HG03175 (cell line): Measurements from ENCODE around the gene GARNL3.

Source experiments
- ATAC-seq: cut with Tn5 transposase; IDR thresholded peaks from one replicate; pipeline ENCODE4 v1.9.1; 2021; ENCODE audit warnings: mild to moderate bottlenecking, moderate library complexity; ENCODE audit not compliant: unreplicated experiment

GARNL3 gene

GRCh38 chr9:127232833-127233549 lies 31.6 kb upstream of the GARNL3 start:
- no peak for ATAC-seq

DNA sequence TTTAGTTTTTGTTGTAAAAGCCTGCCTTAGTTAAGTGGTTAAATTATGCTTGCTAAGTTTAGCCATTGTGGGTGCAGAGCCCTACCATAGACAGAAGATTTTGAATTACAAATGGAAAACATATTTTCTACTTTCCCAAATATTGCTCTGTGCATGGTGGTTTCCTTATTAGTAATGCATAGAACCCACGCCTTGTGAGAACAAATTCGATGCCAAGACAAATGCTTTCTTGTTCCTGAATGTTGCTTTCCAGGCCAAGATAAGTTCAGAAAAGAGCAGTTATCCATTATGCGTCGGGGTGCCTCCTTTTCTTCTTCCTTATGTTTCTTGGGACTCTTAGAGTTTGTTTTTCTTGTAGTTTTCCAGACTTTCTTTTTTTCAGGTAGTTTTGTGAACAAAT lies 31.0 kb upstream of the GARNL3 start:
- no peak for ATAC-seq

- ATAC-seq: no peak
Measured at GRCh38 chr9:127233989-127234388, 30.6 kb upstream of the GARNL3 start.

- ATAC-seq: no peak
Measured at GRCh38 chr9:127237801-127238200, 26.8 kb upstream of the GARNL3 start.

- no peak for ATAC-seq
Measured at GRCh38 chr9:127241354-127241753, 23.2 kb upstream of the GARNL3 start.

- ATAC-seq: peak; percentile 100
Measured at GRCh38 chr9:127244609-127245601, 19.7 kb upstream of the GARNL3 start.

DNA sequence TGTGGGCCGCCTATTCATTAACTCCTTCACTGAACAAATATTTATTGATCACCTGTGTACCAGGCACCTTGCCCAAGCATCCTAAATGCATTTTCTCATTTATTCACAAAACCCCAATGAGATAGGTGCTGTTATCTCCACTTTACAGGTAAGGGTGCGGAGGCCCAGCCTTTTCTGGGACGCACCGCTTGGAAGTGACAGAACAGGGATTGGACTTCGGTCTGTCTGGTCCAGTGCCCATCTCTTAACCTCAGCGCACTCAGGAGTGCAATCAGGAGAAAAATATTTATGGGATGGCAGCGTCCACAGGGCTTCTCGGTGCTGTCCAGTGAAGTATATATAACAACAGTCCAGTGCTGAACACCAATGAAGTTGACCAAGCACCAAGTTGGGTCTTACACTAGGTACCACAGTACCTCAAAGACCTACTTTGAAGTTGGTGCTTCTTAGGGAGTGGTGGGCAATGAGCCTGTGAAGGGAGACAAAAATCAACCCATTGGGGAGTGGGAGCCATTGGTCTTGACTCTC lies 18.9 kb upstream of the GARNL3 start:
- no peak for ATAC-seq

DNA sequence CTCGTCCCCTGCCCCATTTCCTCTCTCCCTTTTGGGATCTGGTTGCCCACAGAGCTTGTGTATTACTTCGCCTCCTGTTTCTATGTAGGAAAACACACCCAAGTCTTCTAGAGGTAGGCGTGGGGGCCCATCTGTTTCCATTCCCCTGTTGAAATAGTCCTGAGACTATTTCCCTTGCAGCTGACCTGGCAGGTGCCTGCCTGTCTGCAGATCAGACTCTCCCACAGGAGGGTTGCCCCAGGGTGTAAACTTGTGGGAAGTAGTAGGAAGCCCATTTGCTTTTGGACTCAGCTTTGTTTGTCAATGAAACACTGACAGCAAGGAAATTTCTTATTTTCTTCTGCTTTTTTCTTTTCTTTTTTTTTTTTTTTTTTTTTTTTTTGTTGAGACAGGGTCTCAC lies 16.3 kb upstream of the GARNL3 start:
- ATAC-seq: no peak

DNA sequence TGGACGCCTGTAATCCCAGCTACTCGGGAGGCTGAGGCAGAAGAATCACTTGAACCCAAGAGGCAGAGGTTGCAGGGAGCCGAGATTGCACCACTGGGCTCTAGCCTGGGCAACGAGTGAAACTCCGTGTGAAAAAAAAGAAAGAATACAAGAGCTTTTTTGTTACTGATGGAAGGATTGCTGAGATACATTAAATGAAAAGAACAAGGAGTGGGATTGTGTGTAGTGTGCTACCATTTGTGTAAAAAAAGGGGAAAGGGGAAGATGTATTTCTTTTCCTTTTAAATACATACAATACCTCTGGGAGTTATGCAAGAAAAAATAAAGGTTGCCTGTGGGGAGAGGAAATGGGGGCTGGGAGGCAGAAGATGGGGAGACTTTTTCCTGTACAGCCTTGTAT lies 14.7 kb upstream of the GARNL3 start:
- no peak for ATAC-seq

DNA sequence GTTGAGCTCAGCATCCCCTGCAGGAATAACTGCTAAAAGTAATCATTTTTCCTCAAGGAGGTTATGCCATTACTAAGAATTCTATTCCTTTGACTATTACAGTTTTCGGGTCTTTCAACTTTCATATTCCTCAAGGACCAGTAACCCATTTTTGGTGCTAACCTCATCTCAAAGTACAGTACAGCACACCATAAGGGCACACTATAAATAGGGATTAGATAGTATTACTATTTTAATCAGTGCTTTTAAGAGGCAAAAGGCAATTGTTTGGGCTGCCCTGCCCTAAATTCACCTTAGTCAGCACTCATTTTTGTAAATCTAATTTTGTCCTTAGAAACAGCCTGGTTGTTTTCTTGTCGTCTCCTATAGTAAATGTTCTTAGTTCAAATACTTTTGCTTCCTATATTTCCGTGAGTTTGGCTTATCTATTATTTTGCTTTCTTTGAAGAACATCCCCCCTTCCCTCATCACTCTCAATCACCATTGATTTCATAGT lies 13.6 kb upstream of the GARNL3 start:
- ATAC-seq: no peak

GRCh38 chr9:127252410-127253318 lies 11.9 kb upstream of the GARNL3 start:
- ATAC-seq: no peak

DNA sequence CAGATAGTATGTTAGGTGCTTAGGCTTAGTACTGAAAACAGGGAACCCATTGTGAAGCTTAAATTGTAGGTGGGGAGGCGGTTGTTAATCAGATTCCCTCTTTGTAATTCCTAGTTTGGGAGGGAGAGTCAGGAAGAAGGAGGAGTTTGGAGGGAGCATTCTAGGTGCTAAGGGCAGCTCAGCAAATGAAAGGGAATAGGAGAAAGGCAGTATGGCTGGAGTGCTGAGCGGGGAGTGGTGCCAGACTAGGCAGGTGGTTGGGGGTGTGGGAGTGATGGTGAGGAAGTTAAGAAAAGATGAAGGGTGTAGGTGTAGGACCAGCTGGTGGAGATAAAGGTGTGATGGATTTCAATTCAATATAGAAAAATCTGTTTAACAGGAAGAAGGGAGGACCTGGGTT lies 11.1 kb upstream of the GARNL3 start:
- ATAC-seq: no peak

DNA sequence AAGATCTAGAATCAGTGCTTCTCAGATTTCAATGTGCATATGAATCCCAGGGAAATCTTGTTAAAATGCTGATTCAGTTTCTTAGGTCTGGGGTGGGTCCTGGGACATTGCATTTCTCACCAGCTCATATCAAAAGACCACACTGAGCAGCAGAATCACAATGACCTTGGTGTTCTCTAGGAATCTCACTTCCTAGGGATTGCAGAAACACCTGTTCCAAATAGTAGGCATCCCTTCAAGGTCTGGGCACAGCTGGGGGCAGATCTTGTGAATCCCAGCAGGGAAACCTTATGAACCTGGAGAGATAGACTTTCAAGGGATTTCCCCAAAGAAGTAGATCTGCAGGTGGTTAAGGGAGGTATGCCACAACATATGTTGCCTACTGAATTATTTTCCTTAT lies 8.9 kb upstream of the GARNL3 start:
- no peak for ATAC-seq

DNA sequence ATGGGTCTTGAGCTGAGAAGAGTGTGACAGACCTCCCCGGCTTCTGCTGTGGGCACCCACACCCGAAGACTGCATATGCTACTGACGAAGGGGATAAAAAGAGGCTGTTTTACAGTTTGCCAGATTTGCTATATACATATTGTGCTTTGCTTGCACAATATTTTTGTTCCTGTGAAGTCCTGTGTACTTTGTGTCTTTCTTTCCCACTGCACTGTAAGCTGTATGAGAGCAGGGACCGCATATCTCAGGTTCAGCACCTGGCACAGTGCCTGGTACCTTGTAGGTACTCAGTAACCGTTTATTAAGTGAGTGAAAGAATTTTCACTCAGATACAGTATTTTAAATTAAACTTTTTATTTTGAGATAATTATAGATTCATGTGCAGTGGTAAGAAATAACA lies 8.2 kb upstream of the GARNL3 start:
- no peak for ATAC-seq

GRCh38 chr9:127258606-127259471 lies 5.7 kb upstream of the GARNL3 start:
- ATAC-seq: no peak

- no peak for ATAC-seq
Measured at GRCh38 chr9:127262602-127263001, 2.0 kb upstream of the GARNL3 start.

DNA sequence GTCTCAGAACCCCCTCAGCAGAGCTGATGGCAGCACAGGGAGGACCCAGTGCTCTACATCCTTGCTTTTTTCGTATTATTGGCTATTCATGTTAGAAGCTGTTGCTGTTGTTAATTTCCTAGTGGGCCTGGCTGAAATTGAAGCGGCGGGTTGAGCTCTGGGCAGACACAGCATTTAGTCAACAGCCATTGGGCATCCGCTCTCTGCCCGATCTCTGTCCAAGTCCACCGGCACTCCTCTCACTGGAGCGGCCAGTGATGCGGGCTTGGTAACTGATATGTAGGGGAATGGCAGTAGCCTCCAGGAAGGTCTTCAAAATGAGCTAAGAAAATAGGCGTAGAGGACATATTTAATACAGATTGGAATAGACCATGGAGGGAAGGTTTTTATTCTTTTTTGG lies 1.3 kb upstream of the GARNL3 start:
- ATAC-seq: no peak

DNA sequence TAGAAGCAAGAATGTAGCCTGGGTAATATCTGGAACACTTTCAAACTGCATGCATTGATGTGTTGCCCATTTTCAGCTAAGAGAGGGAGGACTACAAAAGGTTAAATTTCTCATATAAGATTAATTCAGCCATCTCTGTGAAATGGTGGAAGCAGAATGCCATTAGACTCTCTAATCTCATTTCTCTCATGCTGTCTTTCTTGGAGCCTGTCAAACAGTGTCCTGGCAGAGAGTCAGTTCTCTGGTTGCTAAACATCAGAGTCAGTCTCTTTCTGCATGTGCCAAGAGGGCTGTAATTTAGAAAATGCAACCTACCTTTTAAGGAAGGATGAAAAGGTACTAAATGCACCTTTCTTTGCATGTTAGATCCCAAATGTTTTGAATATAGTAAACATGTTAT lies 910 bp upstream of the GARNL3 start:
- no peak for ATAC-seq

GRCh38 chr9:127267793-127268525 lies 3.4 kb downstream of the GARNL3 start:
- ATAC-seq: no peak
